Keratinocyte (primary cell): ENCODE results near the gene HOTAIR. TPM values are rescaled to one million over a fixed set of nuclear protein-coding genes. Genes with fewer than 3 reads are reported as not detected.

ENCODE experiments used
- DNase-seq: peaks from one replicate; pipeline ENCODE4 v3.0.0-alpha.2; 2011; ENCODE audit warnings: low read depth, missing footprints, low spot score
- FAIRE-seq: peaks from 2 replicates; lab custom pipeline; 2011; peaks lifted over from hg19 to GRCh38; lab: Jason Lieb, UNC
- H2AFZ ChIP-seq: 2 replicates; pipeline ENCODE4 v1.6.0; 2012; ENCODE audit warnings: low read length, control low read depth, inconsistent platforms; ENCODE audit not compliant: control insufficient read depth
- H3K27ac ChIP-seq: 2 replicates; pipeline ENCODE4 v1.5.1; 2011; ENCODE audit warnings: low read length; ENCODE audit not compliant: control insufficient read depth, insufficient read depth
- H3K27me3 ChIP-seq: 3 replicates; pipeline ENCODE4 v1.6.0; 2011; ENCODE audit warnings: low read length; ENCODE audit not compliant: control insufficient read depth, insufficient read depth; ENCODE audit errors: extremely low read depth
- H3K36me3 ChIP-seq, 2 experiments: 2 replicates in 1 of 2; 3 replicates in 1 of 2; pipeline ENCODE4 v1.5.1; 2011; ENCODE audit warnings: low read length in 2 of 2, mild to moderate bottlenecking in 1 of 2; ENCODE audit not compliant: control insufficient read depth in 2 of 2, insufficient read depth in 2 of 2; ENCODE audit errors: extremely low read depth in 1 of 2
- H3K4me1 ChIP-seq: 3 replicates; pipeline ENCODE4 v1.5.1; 2011; ENCODE audit warnings: low read length; ENCODE audit not compliant: control insufficient read depth, insufficient read depth; ENCODE audit errors: extremely low read depth
- H3K4me2 ChIP-seq: 3 replicates; pipeline ENCODE4 v1.6.0; 2011; ENCODE audit warnings: low read depth, low read length; ENCODE audit not compliant: control insufficient read depth, insufficient read depth; ENCODE audit errors: extremely low read depth
- H3K4me3 ChIP-seq, 3 experiments: fragments of 200-600 bp in 1 of 3; sonication (generic) in 1 of 3; 2 replicates in 2 of 3; 3 replicates in 1 of 3; pipeline ENCODE4 v1.5.1; 2011 to 2016; ENCODE audit warnings: low read length in 3 of 3, mild to moderate bottlenecking in 3 of 3, control low read depth in 2 of 3, inconsistent platforms in 1 of 3, low read depth in 1 of 3, mixed read lengths in 1 of 3, mixed run types in 1 of 3, moderate library complexity in 1 of 3; ENCODE audit not compliant: control insufficient read depth in 2 of 3, insufficient read depth in 2 of 3; ENCODE audit errors: extremely low read depth in 1 of 3
- H3K79me2 ChIP-seq: 2 replicates; pipeline ENCODE4 v1.6.0; 2012; ENCODE audit warnings: low read length; ENCODE audit not compliant: control insufficient read depth, insufficient read depth
- H3K9ac ChIP-seq: 3 replicates; pipeline ENCODE4 v1.6.0; 2011; ENCODE audit warnings: low read length; ENCODE audit not compliant: control insufficient read depth, insufficient read depth; ENCODE audit errors: extremely low read depth
- H3K9me1 ChIP-seq: 3 replicates; pipeline ENCODE4 v1.6.0; 2011; ENCODE audit warnings: low read length; ENCODE audit not compliant: control insufficient read depth, insufficient read depth; ENCODE audit errors: extremely low read depth
- H3K9me3 ChIP-seq: 2 replicates; pipeline ENCODE4 v1.5.1; 2012; ENCODE audit warnings: low read depth, low read length; ENCODE audit not compliant: control insufficient read depth
- H4K20me1 ChIP-seq: 3 replicates; pipeline ENCODE4 v1.6.0; 2011; ENCODE audit warnings: low read length; ENCODE audit not compliant: control insufficient read depth, insufficient read depth; ENCODE audit errors: extremely low read depth
- CTCF ChIP-seq, 3 experiments: IDR thresholded peaks in 1 of 3; conservative IDR thresholded peaks in 1 of 3; optimal IDR thresholded peaks in 1 of 3; 2 replicates in 2 of 3; 3 replicates in 1 of 3; pipeline versions ENCODE3 to v1.5.1; 2011; ENCODE audit warnings: low read length in 3 of 3, mild to moderate bottlenecking in 3 of 3, moderate library complexity in 2 of 3, control low read depth in 1 of 3, inconsistent platforms in 1 of 3; ENCODE audit not compliant: insufficient read depth in 2 of 3; ENCODE audit errors: extremely low read depth in 1 of 3
- EZH2 ChIP-seq: IDR thresholded peaks from one replicate; pipeline ENCODE4 v1.6.1; 2012; ENCODE audit warnings: inconsistent platforms, mild to moderate bottlenecking, low read length, moderate library complexity
- dilution Hi-C: fragments of 300-500 bp; cut with MboI; formaldehyde crosslinking; loops from one replicate; pipeline ENCODE4 v1.7.0; 2020; ENCODE audit warnings: low sequenced_read_pairs; ENCODE audit not compliant: extremely low pct_ligation_motif_present
- polyA plus RNA-seq, 5 experiments: library from polyadenylated mRNA; depleted of rRNA in 3 of 5; stranded (reverse) in 3 of 5; stranded (forward) in 1 of 5; unstranded in 1 of 5; fragments of >200 nt; gene quantifications; 1 replicate in 1 of 5; 2 replicates in 3 of 5; 3 replicates in 1 of 5; pipeline versions ENCODE4 v1.2.1 to v1.2.3, GENCODE V29; 2011 to 2012; ENCODE audit warnings: missing spikeins in 2 of 5, low read depth in 1 of 5, low replicate concordance in 1 of 5

Gene HOTAIR
- polyA plus RNA-seq, 1 donor (not counting 4 experiments of a cell fraction or from before 2014, with no cell fraction given): 4.0 TPM

GRCh38 chr12:53971686-53972085 is 3.1 kb downstream of the HOTAIR start:
- Histone ChIP-seq H3K4me3 (no peak overlapping the region), H3K36me3 (no peaks in the 10 kb centered on the region), H3K4me2 (no peak overlapping the region), H3K27me3 (peaks cover 5% of the 10 kb centered on the region), H3K27ac (no peak overlapping the region), H3K9me3 (no peaks in the 10 kb centered on the region), H4K20me1 (no peaks in the 10 kb centered on the region), H3K4me1 (peaks cover 19% of the 10 kb centered on the region), H2AFZ (no peak overlapping the region), H3K9ac (no peak overlapping the region), H3K9me1 (no peaks in the 10 kb centered on the region), H3K79me2 (peaks cover 22% of the 10 kb centered on the region)
- no peak for FAIRE-seq
- no peak for DNase-seq
- TF ChIP-seq CTCF (optimal IDR thresholded peaks at IDR 0.05 in 1 of 3, IDR thresholded peaks at IDR 0.05 in 1 of 3, conservative IDR thresholded peaks at IDR 0.05 in 1 of 3; ENCODE audit: extremely low read depth in 1 of 3, insufficient read depth in 2 of 3, low read length in 3 of 3): no peak
- TF ChIP-seq EZH2: no peak
- dilution Hi-C loops: no loop called here

- TF ChIP-seq EZH2: no peak
- no peak for TF ChIP-seq CTCF (optimal IDR thresholded peaks at IDR 0.05 in 1 of 3, IDR thresholded peaks at IDR 0.05 in 1 of 3, conservative IDR thresholded peaks at IDR 0.05 in 1 of 3; ENCODE audit: extremely low read depth in 1 of 3, insufficient read depth in 2 of 3, low read length in 3 of 3)
- Histone ChIP-seq H2AFZ (no peak overlapping the region), H3K27ac (no peak overlapping the region), H3K4me3 (no peak overlapping the region), H3K4me2 (no peak overlapping the region), H3K9ac (no peak overlapping the region), H3K4me1 (peaks cover 19% of the 10 kb centered on the region), H4K20me1 (no peaks in the 10 kb centered on the region), H3K79me2 (peaks cover 20% of the 10 kb centered on the region), H3K36me3 (no peaks in the 10 kb centered on the region), H3K27me3 (peaks cover 5% of the 10 kb centered on the region), H3K9me3 (no peaks in the 10 kb centered on the region), H3K9me1 (no peaks in the 10 kb centered on the region)
- DNase-seq (no peak), FAIRE-seq (no peak)
- dilution Hi-C loops: no loop called here
Measured at GRCh38 chr12:53971129-53971528, 3.6 kb downstream of the HOTAIR start.
